ENCODE measurements around the gene ITPR2. TPM values are rescaled to one million over a fixed set of nuclear protein-coding genes. Genes with fewer than 3 reads are reported as not detected.
"Not testable (repeated sequence)": the region's sequence is repeated elsewhere in the genome, so short reads cannot be mapped to it uniquely, and the experiment has no call there.

ITPR2 gene
- total and polyA plus RNA-seq, 4 donors: 4.1 to 47.0 (median 26.5) TPM

DNA sequence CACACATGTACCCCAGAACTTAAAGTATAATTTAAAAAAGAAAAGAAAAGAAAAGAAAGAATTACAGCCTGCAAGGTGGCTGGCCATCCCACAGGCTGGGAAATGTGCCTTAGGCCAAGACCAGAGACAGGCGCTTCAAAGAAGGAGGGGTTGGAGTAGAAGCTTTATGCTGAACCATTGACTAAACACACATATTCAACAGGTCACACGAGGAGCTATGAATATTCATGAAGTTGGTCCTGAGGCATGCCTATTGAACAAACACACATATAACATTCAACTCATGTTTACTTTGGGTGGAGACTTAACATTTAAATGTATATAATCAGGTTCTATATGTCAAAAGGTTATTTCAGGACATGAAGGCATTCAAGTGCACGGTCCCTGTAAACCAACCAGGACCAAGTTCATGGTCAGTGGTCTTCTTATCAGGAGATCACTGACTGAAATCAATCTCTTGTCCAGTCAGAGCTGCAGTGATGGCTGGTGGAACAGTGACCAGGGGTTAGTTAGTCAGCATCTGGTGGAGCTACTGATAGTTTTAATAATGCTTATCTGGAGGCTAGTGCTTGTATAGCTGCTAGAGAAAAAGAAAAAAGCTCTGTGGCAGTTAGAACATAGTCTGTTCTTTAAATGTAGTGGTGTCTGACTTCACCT is 35.6 kb upstream of the ITPR2 start:
- H3K36me3 ChIP-seq (ENCODE audit: control insufficient read depth in 4 of 4, insufficient read depth in 4 of 4, low read length in 4 of 4): no peaks in the 10 kb centered on the region
- 92 to 96% methylated on average over 3 of the region's 3 CpGs for WGBS, 2 donors
- TF ChIP-seq, protein P1, sequence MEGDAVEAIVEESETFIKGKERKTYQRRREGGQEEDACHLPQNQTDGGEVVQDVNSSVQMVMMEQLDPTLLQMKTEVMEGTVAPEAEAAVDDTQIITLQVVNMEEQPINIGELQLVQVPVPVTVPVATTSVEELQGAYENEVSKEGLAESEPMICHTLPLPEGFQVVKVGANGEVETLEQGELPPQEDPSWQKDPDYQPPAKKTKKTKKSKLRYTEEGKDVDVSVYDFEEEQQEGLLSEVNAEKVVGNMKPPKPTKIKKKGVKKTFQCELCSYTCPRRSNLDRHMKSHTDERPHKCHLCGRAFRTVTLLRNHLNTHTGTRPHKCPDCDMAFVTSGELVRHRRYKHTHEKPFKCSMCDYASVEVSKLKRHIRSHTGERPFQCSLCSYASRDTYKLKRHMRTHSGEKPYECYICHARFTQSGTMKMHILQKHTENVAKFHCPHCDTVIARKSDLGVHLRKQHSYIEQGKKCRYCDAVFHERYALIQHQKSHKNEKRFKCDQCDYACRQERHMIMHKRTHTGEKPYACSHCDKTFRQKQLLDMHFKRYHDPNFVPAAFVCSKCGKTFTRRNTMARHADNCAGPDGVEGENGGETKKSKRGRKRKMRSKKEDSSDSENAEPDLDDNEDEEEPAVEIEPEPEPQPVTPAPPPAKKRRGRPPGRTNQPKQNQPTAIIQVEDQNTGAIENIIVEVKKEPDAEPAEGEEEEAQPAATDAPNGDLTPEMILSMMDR (IDR thresholded peaks at IDR 0.05; ENCODE audit: control extremely low read depth, extremely low read depth): no peak
- peaks cover 4 to 15% (median 5%) of the 10 kb centered on the region in 5 donors for H3K4me1 ChIP-seq (ENCODE audit: control insufficient read depth in 5 of 5, insufficient read depth in 5 of 5, low read length in 5 of 5)
- H3K27me3 ChIP-seq (ENCODE audit: control insufficient read depth in 3 of 3, insufficient read depth in 3 of 3, low read length in 2 of 3): no peaks in the 10 kb centered on the region
- ATAC-seq (ENCODE audit: insufficient read depth, low FRiP score) (no peak), DNase-seq (no peak)
- H3K9ac ChIP-seq (ENCODE audit: insufficient read depth in 1 of 2, low read length in 2 of 2): no peak overlapping the region
- H3K9me3 ChIP-seq (ENCODE audit: control insufficient read depth in 4 of 4, insufficient read depth in 3 of 4, low read length in 3 of 4): peaks cover 0 to 4% (median 0%) of the 10 kb centered on the region in 4 donors
- no peak overlapping the region for H3K27ac ChIP-seq (ENCODE audit: low read depth in 1 of 2, low read length in 1 of 2)
- H3K4me3 ChIP-seq: no peak overlapping the region

DNA sequence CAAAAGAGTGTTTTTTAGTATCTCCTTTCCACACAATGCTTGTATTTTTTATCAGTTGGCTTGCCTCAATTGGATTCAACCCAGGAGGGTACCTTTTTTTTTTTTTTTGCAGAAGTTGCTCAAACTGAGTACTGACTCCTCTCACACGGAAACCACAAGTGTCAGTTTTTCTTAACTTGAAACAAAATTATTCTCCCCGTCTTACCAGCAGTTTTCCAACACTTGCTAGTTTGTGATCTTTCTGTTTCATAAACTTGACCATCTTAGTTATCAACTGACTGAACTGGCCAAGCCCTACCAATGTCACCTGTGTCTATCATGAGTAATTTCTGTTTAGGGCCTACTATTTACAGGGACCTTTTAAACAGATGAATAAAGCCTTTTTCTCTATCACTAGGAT is 34.1 kb upstream of the ITPR2 start:
- no peak for DNase-seq
- WGBS, 2 donors: 33 to 64% methylated on average over 2 of the region's 2 CpGs
- H3K27me3 ChIP-seq (ENCODE audit: control insufficient read depth in 3 of 3, insufficient read depth in 3 of 3, low read length in 2 of 3): no peaks in the 10 kb centered on the region

DNA sequence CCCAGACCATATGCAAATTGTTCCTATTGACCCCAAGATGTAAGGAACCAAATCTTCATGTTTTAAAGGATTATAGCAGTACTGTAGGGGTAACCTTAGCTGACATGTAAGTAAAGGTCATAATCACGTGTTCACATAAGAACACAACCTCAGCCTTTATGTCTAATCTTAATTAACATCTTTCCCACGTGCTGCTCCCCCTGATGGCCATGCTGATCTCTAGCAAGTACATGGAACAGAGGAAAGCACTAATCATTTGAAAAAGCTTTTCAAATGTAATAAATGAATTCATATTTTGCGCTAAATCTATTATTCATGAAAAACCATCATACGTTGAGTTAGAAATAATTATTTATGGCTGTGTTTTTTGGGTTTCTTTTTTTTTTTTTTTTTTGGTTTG is 30.5 kb upstream of the ITPR2 start:
- Histone ChIP-seq H3K36me3 (ENCODE audit: control insufficient read depth in 4 of 4, insufficient read depth in 4 of 4, low read length in 4 of 4) (no peaks in the 10 kb centered on the region), H3K27ac (ENCODE audit: low read depth in 1 of 2, low read length in 1 of 2) (no peak overlapping the region), H3K27me3 (ENCODE audit: control insufficient read depth in 3 of 3, insufficient read depth in 3 of 3, low read length in 2 of 3) (no peaks in the 10 kb centered on the region), H3K9ac (ENCODE audit: insufficient read depth in 1 of 2, low read length in 2 of 2) (no peak overlapping the region), H3K4me3 (no peak overlapping the region), H3K9me3 (ENCODE audit: control insufficient read depth in 4 of 4, insufficient read depth in 3 of 4, low read length in 3 of 4) (no peaks in the 10 kb centered on the region), H3K4me1 (ENCODE audit: control insufficient read depth in 5 of 5, insufficient read depth in 5 of 5, low read length in 5 of 5) (no peaks in the 10 kb centered on the region)
- TF ChIP-seq, protein P1 (IDR thresholded peaks at IDR 0.05; ENCODE audit: control extremely low read depth, extremely low read depth): no peak
- no peak for DNase-seq
- no peak for ATAC-seq (ENCODE audit: insufficient read depth, low FRiP score)
- WGBS, 2 donors: 57 to 63% methylated on average over 4 of the region's 4 CpGs

More for the DNA sequence above, 34.1 kb upstream of the ITPR2 start:
- H3K9ac ChIP-seq (ENCODE audit: insufficient read depth in 1 of 2, low read length in 2 of 2): no peak overlapping the region
- ATAC-seq (ENCODE audit: insufficient read depth, low FRiP score): no peak
- peaks cover 4 to 15% (median 5%) of the 10 kb centered on the region in 5 donors for H3K4me1 ChIP-seq (ENCODE audit: control insufficient read depth in 5 of 5, insufficient read depth in 5 of 5, low read length in 5 of 5)
- TF ChIP-seq, protein P1 (IDR thresholded peaks at IDR 0.05; ENCODE audit: control extremely low read depth, extremely low read depth): no peak
- peaks cover 0 to 4% (median 0%) of the 10 kb centered on the region in 4 donors for H3K9me3 ChIP-seq (ENCODE audit: control insufficient read depth in 4 of 4, insufficient read depth in 3 of 4, low read length in 3 of 4)
- no peaks in the 10 kb centered on the region for H3K36me3 ChIP-seq (ENCODE audit: control insufficient read depth in 4 of 4, insufficient read depth in 4 of 4, low read length in 4 of 4)
- no peak overlapping the region for H3K27ac ChIP-seq (ENCODE audit: low read depth in 1 of 2, low read length in 1 of 2)
- no peak overlapping the region for H3K4me3 ChIP-seq

DNA sequence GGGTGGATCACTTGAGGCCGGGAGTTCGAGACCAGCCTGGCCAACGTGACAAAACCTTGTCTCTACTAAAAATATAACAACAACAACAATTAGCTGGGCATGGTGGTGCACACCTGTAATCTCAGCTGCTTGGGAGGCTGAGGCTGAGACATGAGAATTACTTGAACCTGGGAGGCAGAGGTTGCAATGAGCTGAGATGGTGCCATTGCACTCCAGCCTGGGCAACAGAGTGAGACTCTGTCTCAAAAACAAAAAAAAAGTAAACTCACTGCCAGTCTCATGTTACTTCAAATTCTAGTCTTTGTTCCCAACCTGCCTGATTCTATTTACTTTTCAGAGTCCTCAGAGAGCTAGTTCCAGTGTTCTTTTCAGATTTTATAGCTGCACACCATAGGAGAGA is 29.8 kb upstream of the ITPR2 start:
- ATAC-seq (ENCODE audit: insufficient read depth, low FRiP score); H3K9ac ChIP-seq (ENCODE audit: insufficient read depth in 1 of 2, low read length in 2 of 2); H3K27me3 ChIP-seq (ENCODE audit: control insufficient read depth in 3 of 3, insufficient read depth in 3 of 3, low read length in 2 of 3); H3K36me3 ChIP-seq (ENCODE audit: control insufficient read depth in 4 of 4, insufficient read depth in 4 of 4, low read length in 4 of 4); DNase-seq; H3K4me3 ChIP-seq; H3K9me3 ChIP-seq (ENCODE audit: control insufficient read depth in 4 of 4, insufficient read depth in 3 of 4, low read length in 3 of 4); H3K27ac ChIP-seq (ENCODE audit: low read depth in 1 of 2, low read length in 1 of 2); H3K4me1 ChIP-seq (ENCODE audit: control insufficient read depth in 5 of 5, insufficient read depth in 5 of 5, low read length in 5 of 5): not testable (repeated sequence)
- 95 to 97% methylated on average over 3 of the region's 3 CpGs for WGBS, 2 donors
